Effector memory CD8-positive, alpha-beta T cell (primary cell): Measurements from ENCODE around the gene CABP2.

ENCODE experiments used
- ATAC-seq: fragments of 150-1000 bp; cut with Tn5 transposase; replicated peaks from 2 replicates; pipeline ENCODE4 v1.10.0; 2021; ENCODE audit warnings: mild to moderate bottlenecking, moderate library complexity
- DNase-seq, 3 experiments: peaks; one replicate each; pipeline ENCODE4 v3.0.0; 2021
- H3K27ac Mint-ChIP-seq, 2 donors: one replicate each; pipeline ENCODE4 v1.8.0; 2022; ENCODE audit warnings: mild to moderate bottlenecking in 2 of 2, mixed read lengths in 2 of 2, moderate library complexity in 2 of 2
- H3K27me3 Mint-ChIP-seq, 2 donors: one replicate each; pipeline ENCODE4 v1.8.0; 2022; ENCODE audit warnings: mixed read lengths in 2 of 2
- H3K36me3 Mint-ChIP-seq: one replicate; pipeline ENCODE4 v1.8.0; 2022; ENCODE audit warnings: mild to moderate bottlenecking, moderate library complexity, mixed read lengths; ENCODE audit not compliant: insufficient read depth
- H3K4me1 Mint-ChIP-seq, 2 donors: one replicate each; pipeline ENCODE4 v1.8.0; 2022; ENCODE audit warnings: low read depth in 2 of 2, mixed read lengths in 2 of 2
- H3K4me3 Mint-ChIP-seq, 2 donors: one replicate each; pipeline ENCODE4 v1.8.0; 2022; ENCODE audit warnings: mild to moderate bottlenecking in 2 of 2, mixed read lengths in 2 of 2, moderate library complexity in 2 of 2
- H3K9me3 Mint-ChIP-seq, 2 donors: one replicate each; pipeline ENCODE4 v1.8.0; 2022; ENCODE audit warnings: mixed read lengths in 2 of 2

The CABP2 gene

DNA sequence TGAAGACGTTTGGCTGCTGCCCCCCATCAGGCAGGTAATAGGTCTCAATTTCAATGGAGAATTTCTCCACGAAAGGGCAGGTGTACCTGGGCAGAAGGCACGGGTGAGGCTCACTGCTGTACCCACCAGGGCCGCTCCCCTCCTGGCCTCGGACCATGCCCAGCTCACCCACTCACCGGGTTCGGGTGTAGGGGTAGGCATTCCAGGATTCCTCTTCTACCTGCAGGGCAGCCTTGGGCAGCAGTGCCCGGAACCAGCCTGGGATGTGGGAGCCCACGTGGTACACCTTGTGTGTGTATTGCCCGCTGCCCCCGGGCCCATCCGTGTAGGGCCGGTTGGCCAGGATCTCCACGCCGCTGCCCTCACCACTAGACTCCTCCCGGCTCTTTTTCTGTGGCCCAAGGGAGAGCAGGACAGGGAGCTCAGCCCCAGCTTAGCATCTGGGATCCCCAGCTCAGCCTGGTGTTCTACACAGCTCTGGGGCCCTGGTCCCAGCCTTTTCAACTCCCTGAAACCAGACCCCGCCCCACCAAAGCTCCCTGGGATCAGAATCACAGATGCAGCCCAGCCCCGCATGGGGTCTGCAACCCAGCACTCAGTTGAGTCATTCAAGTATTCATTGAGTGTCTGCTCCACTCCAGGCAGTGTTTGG is 20.8 kb downstream of the CABP2 start:
- Mint-ChIP-seq H3K36me3 (peaks cover 71% of the 10 kb centered on the region), H3K27me3 (no peaks in the 10 kb centered on the region), H3K4me1 (peaks cover 38 to 44% of the 10 kb centered on the region in 2 donors), H3K27ac (peak overlapping the region in 1 of 2 donors; percentile 79), H3K9me3 (no peaks in the 10 kb centered on the region), H3K4me3 (peak overlapping the region; percentile 61 to 76)
- ATAC-seq: no peak
- no peak for DNase-seq

DNA sequence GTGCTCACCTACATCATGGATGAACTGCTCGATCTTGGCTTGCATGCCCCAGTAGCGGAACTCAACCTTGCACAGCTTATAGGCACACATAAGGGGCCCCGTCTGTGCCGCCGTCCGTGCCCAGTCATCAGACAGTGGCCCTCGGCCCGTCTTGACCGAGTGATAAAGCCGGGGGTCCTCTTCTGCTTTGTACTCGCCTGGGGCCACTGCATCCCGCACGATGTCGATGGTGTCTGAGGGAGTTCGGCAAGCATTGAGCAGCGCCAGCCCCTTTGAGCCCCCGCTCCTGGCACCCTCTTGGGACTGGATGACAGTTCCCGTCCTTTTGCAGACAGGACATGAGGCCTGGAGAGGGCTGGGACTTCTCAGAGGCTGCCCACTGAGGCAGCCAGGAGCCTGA is 21.4 kb downstream of the CABP2 start:
- DNase-seq (no peak), ATAC-seq (no peak)
- peak overlapping the region in 1 of 2 donors; percentile 75 for H3K27ac Mint-ChIP-seq
- peaks cover 69% of the 10 kb centered on the region for H3K36me3 Mint-ChIP-seq
- H3K4me1 Mint-ChIP-seq: peaks cover 36 to 38% of the 10 kb centered on the region in 2 donors
- no peak overlapping the region for H3K4me3 Mint-ChIP-seq
- no peaks in the 10 kb centered on the region for H3K27me3 Mint-ChIP-seq
- H3K9me3 Mint-ChIP-seq: no peaks in the 10 kb centered on the region

DNA sequence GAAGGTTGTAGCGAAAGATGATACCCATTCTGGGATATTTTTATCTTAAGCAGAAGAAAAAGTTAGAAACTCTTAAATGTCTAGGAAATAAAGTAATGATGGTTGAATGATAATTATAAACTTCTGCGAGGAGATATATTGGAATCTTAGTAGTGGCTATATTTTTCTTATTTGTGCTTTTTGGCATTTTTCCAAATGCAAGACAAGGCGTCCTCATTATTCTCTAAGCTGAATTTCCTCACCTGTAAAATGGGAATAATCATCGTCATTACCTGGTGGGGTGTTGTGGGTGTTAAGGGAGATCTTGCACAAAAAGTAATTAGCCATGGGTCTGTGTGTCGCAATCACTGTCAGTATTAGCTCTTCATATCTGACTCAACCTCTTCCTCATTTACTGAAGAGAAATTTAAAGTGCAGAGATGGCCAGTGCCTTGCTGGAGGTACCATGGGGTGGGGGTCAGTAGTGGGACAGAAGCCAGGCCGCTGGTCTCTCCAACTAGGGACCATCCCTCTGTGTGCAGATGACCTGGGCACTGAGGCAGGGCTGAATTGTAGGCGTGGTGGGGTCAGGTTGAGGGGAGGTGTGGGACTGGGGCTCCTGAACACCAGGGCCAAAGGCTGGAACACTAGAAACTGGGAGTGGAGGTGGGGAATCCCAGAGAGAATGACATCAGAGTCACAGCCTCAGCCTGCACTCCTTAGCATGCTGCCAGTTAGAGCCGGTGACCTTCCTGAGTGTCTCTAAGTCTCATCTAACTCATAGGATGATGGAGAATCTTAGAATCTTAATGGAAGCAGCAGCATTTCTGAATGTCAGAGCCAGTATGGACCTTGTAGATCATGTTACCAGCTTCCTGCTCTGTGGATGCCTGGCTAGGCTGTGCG is 22.2 kb downstream of the CABP2 start:
- no peak for DNase-seq
- Mint-ChIP-seq H3K27me3 (no peaks in the 10 kb centered on the region), H3K9me3 (no peaks in the 10 kb centered on the region), H3K4me1 (peaks cover 31% of the 10 kb centered on the region in 2 donors), H3K36me3 (peaks cover 66% of the 10 kb centered on the region), H3K4me3 (no peak overlapping the region), H3K27ac (peak overlapping the region; percentile 75 to 82)
- ATAC-seq: no peak

DNA sequence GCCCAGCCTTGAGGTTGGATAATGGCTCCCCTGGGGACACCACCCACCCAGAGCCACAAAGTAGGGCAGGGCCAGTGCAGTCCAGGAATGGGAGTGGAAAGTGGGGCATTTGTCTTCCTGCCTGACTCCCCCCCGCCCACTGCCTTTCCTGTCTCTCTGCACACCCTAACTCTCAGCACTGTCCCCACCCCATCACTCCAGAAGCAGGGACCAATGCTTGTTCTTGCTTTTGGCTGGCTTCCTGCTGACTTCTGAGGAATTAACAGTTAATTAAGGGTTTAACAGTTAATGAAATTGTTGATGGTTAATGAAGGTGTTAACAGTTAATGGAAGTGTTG is 22.8 kb downstream of the CABP2 start:
- Mint-ChIP-seq H3K36me3 (peaks cover 60% of the 10 kb centered on the region), H3K9me3 (no peaks in the 10 kb centered on the region), H3K4me1 (peaks cover 25 to 26% of the 10 kb centered on the region in 2 donors), H3K4me3 (no peak overlapping the region), H3K27me3 (no peaks in the 10 kb centered on the region), H3K27ac (peak overlapping the region; percentile 75 to 82)
- ATAC-seq (no peak), DNase-seq (no peak)

DNA sequence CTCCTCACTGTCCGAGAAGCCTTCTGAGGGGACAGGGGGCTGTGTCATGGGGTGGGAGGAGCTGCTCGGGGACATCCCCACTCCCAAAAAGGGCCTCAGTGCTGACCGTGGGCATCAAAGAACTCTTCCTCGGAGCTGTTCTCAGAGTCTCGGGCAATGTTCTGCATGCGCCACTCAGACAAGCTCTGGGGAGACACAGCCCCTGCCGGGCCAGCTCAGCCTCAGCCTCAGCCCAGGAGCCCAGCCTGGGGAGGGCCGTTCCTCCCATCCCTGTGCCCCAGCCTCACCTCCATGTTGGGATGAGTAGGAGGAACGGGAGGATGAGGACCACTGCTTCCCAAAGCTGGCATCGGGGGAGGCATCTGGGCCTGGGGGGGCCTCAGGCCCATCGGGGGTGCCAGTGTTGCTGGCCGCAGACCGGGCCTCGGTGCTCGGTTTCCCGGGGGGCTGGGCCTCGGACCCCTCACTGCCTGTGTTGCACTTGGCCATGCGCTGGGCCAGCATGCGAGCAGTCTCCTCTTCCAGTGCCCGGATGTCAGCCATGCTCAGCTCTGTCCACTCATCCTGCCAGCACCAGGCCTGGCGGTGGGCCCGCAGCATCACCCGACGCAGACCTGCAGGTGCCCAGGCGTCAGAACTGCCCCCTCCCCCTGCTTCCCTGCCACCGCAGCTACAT is 23.3 kb downstream of the CABP2 start:
- Mint-ChIP-seq H3K36me3 (peaks cover 58% of the 10 kb centered on the region), H3K4me3 (no peak overlapping the region), H3K9me3 (no peaks in the 10 kb centered on the region), H3K27ac (no peak overlapping the region), H3K27me3 (no peaks in the 10 kb centered on the region), H3K4me1 (peaks cover 24% of the 10 kb centered on the region in 2 donors)
- DNase-seq: no peak
- ATAC-seq: no peak

DNA sequence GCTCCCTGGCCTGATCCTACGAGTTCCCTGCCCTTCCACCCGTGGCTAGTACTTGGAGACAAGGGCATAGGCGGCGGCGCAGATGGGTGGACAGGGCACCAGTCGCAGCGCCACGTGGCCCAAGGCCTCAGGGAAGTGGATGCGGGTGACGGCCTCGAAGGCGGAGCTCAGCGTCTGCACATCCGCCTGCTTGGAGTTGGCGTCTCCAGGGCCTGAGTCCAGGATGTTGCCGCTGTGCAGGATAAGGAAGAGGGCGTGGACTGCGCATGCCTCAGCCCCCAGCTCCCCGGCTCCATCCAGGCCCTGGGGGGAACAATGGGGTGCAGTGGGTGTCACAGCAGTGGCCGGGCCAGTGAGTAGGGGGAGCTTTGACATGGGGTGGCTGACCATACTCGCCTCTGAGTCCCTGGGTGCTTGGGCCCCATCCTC is 24.7 kb downstream of the CABP2 start:
- ATAC-seq (no peak), DNase-seq (no peak)
- peaks cover 21 to 24% of the 10 kb centered on the region in 2 donors for H3K4me1 Mint-ChIP-seq
- H3K27ac Mint-ChIP-seq: no peak overlapping the region
- H3K9me3 Mint-ChIP-seq: no peaks in the 10 kb centered on the region
- no peak overlapping the region for H3K4me3 Mint-ChIP-seq
- H3K27me3 Mint-ChIP-seq: no peaks in the 10 kb centered on the region
- peaks cover 51% of the 10 kb centered on the region for H3K36me3 Mint-ChIP-seq

DNA sequence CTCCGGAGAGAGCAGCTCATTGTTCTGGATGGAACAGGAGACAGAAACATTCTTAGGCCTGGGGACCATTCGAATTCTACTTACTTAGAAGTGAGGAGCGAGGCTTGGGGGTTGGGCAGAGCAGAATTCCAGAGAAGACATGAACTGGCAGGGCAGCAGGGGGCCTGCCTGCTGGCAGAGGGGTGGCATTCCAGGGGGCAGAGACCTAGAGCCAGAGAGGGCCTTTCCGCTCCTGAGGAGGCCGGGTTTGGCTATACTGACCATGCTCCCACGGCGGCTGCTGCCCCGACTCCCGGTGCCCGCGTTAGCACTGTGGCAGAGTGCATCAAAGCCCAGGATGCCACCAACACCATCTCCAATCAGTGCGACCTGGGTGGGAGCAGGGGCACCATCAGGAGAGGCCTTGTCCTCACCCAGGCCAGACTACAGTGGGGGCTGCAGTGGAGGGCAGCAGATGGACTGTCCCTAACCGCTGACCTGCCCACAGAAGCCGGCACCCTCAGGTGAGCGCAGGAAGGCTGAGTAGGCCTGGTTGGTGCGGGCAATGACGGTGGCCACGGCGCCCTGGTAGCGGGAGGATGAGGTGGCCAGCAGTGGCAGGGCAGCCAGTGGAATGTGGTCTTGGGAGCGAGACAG is 25.5 kb downstream of the CABP2 start:
- Mint-ChIP-seq H3K36me3 (peaks cover 47% of the 10 kb centered on the region), H3K27ac (peak overlapping the region in 1 of 2 donors; percentile 12), H3K9me3 (no peaks in the 10 kb centered on the region), H3K4me1 (peaks cover 14 to 17% of the 10 kb centered on the region in 2 donors), H3K4me3 (no peak overlapping the region), H3K27me3 (no peaks in the 10 kb centered on the region)
- no peak for DNase-seq
- no peak for ATAC-seq

DNA sequence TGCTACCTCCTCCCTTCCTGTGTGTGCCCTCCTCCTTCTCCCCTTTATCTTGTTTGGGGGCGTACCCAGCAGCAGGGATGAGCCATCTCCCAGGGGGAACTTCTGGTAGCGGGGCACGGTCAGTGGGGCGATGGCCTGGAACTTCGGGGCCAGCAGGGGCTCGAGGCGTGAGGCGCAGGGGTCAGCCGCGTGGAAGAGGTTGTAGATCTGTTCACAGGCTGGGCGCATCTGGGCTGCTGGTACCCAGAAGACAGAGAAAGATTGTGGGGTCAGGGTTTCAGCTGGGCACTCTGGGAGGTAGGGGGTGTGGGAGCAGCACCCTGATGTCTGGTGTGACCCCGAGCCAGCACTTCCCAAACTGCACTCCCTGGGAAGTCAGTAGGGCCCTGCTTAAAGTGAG is 27.1 kb downstream of the CABP2 start:
- no peak for DNase-seq
- ATAC-seq: no peak
- Mint-ChIP-seq H3K4me1 (peaks cover 9 to 13% of the 10 kb centered on the region in 2 donors), H3K9me3 (no peaks in the 10 kb centered on the region), H3K27ac (peak overlapping the region; percentile 38 to 72), H3K4me3 (no peak overlapping the region), H3K27me3 (no peaks in the 10 kb centered on the region), H3K36me3 (peaks cover 47% of the 10 kb centered on the region)

DNA sequence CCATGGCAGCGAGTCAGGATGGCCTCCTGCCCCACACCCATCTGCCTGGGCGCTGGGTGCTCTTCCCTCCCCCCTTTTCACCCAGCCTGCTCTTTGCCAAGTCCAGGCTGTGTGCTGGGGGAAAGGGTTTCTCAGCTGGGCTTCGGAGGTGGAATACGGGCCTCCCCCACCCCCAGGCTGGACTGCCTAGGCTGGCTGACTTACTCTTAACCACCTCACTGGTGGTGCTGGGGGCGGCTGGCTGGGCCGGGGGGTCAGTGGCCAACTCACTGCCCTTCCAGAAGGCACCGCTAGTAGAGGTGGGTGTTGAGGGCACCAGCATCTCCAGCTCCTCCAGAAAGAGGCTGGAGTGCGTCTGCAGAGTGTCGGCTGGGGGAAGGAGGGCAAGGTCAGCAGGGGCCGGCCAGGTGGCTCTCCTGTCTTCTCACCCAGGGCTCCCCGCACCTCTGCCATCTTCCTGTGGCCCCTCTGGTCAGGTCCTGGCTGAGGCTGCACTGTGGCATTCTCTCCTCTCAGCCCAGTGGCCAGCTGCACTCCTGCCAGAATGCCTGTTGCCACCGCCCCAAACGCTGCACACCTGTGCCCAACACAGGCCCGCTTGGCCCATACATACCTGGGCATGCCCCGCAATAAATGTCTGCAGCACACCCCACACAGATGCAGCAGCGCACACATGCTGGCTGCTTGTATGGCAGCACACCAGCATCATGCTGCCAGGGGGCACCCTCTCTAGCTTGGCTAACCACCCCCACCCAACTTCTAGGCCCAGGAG is 27.8 kb downstream of the CABP2 start:
- Mint-ChIP-seq H3K27ac (peak overlapping the region; percentile 38 to 72), H3K9me3 (no peaks in the 10 kb centered on the region), H3K27me3 (no peaks in the 10 kb centered on the region), H3K36me3 (peaks cover 47% of the 10 kb centered on the region), H3K4me1 (peaks cover 2 to 9% of the 10 kb centered on the region in 2 donors), H3K4me3 (no peak overlapping the region)
- ATAC-seq (no peak), DNase-seq (no peak)

DNA sequence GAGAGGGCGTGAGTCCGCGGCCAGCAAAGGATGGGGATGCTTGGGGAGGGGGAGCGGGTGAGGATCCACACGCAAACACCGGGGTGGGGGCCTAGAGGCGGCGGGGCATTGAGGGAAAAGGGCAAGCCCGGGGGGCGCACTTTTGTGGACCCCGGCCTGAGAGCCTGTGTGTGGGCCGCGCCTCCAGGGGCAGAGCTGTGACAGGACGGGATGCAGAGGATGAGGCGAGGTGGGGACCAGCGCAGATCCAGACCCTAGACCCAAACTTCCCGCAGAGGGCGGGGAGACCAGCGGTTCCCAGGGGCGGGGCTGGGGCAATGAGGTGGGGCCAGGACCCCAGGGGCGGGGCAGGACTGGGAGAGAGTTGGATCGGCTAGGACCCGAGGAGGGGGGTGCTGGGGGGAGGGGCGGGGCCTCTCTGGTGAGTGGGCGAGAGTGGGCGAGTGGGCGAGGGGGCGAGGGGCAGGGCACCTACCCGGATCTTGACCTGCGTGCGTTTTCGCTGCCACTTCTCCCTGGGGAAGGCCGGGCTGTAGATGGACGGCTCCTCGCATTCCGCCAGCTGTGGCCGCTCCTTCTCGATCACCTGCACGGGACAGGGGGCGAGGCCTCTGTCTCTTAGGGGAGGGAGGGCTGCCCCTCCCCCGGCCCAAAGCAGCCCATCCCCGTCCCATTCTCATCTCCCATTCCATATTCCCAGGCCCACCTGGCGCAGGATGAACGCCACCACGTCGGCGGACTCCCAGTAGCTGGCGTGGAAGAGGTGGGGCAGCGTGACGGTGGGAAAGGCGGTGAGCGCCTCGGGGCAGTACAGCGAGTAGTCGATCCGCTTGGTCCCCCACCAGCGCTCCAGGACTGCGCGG is 28.6 kb downstream of the CABP2 start:
- Mint-ChIP-seq H3K4me3 (no peak overlapping the region), H3K27me3 (no peaks in the 10 kb centered on the region), H3K36me3 (peaks cover 52% of the 10 kb centered on the region), H3K27ac (no peak overlapping the region), H3K4me1 (peaks cover 5 to 13% of the 10 kb centered on the region in 2 donors), H3K9me3 (no peaks in the 10 kb centered on the region)
- DNase-seq (no peak), ATAC-seq (no peak)

DNA sequence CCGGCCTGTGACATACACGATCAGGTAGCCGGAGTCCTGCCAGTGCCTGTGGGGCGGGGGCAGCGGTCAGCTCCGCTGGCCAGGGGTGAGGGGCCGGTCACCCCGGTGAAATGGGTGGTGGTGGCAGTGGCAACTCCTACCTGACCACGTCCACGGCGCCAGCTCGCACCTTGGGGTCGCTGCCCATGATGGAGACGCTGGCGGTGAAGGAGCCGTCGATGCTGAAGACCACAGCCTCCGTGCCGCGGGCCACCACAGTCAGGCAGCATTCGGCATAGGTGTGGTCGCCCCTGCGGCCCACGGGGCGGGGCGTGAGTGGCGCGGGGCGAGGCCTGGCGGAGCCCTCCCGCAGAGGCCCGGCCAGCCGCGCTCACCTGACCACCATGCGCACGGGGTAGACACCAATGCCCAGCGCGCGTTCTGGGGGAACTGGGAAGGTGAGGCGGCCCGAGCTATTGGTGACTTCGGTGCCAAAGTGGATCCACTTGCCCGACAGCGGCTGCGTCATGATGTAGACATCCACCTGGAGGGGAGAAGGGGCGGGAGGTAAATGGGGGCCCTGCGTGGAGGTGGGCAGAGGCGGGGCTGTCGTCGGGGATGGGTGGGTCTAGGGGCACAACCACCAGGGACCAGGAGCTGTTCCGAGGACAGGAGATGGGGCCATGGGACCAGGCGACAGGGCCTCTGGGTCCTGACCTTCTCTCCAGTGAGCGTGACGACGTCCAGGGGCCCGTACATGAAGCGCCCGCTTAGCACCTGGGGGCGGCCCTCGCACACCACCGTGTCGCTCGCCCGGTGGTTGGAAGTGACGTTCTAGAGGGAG is 29.5 kb downstream of the CABP2 start:
- H3K9me3 Mint-ChIP-seq: no peaks in the 10 kb centered on the region
- DNase-seq: no peak
- H3K36me3 Mint-ChIP-seq: peaks cover 48% of the 10 kb centered on the region
- H3K27me3 Mint-ChIP-seq: no peaks in the 10 kb centered on the region
- H3K4me3 Mint-ChIP-seq: no peak overlapping the region
- no peak overlapping the region for H3K27ac Mint-ChIP-seq
- ATAC-seq: no peak
- peaks cover 5 to 15% of the 10 kb centered on the region in 2 donors for H3K4me1 Mint-ChIP-seq
